ENCODE measurements around the gene MARCHF3.

DNA sequence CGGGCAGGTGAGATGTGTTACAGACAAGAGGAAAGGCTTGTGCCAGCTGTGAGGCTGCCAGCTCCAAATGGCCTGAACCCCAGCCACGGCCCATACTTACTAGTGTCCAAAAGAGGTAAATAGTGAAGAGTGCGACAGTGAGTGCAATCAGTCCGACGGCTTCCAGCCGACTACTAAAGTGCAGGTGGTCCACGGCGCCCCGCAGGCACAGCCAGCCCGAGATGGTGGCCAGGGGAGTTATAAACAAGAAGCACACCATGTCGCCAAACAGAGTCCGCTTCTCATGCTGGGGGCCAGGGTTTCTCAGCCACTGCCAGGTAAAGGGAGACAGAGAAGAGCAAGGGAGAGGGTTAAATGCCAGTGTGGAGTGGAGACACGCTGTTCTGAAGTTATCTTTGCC, 152.3 kb downstream of the MARCHF3 start:
- TF ChIP-seq CTCF (IDR thresholded peaks at IDR 0.05; ENCODE audit: low read length) (no peak), EZH2 (optimal IDR thresholded peaks at IDR 0.05; ENCODE audit: low read depth, low read length) (no peak), EZH2phosphoT487 (IDR thresholded peaks at IDR 0.05; ENCODE audit: low read length) (no peak)

All from MM.1S (cell line).